ENCODE results near the gene SMIM22.

SMIM22 gene

DNA sequence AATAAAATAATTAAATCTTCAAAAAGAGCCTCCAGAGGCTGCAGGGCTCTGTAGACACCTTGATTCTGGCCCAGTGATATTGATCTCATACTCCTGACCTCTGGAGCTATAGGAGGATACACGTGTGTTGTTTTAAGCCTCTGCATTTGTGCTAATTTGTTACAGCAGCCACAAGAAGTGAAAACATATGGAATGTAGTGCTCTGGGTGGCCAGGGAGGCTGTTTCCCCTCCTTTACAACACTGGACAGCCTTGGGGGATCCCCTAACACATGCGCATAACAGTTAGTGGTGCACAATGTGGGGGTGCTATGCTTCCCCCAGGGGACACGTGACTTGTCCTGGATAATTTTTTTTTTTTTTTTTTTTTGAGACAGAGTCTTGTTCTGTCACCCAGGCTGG is 23.5 kb upstream of the SMIM22 start:
- no peak overlapping the region for H3K4me3 ChIP-seq (ENCODE audit: low read depth, low read length)
- TF ChIP-seq CTCF (IDR thresholded peaks at IDR 0.05; ENCODE audit: borderline replicate concordance, insufficient read depth, low read depth, low read length), result no peak

DNA sequence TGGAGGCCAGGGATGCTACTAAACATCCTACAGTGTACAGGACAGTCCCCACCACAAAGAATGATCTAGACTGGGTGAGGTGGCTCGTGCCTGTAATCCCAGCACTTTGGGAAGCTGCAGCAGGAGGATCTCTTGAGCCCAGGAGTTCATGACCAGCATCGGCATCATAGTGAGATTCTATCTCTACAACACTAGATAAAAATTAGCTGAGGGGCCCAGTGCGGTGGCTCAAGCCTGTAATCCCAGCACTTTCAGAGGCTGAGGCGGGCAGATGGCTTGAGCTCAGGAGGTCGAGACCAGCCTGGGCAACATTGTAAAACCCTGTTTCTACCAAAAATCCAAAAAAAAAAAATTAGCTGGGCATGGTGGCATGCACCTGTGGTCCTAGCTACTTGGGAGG is 22.8 kb upstream of the SMIM22 start:
- TF ChIP-seq CTCF (IDR thresholded peaks at IDR 0.05; ENCODE audit: borderline replicate concordance, insufficient read depth, low read depth, low read length), result no peak
- no peak overlapping the region for H3K4me3 ChIP-seq (ENCODE audit: low read depth, low read length)

DNA sequence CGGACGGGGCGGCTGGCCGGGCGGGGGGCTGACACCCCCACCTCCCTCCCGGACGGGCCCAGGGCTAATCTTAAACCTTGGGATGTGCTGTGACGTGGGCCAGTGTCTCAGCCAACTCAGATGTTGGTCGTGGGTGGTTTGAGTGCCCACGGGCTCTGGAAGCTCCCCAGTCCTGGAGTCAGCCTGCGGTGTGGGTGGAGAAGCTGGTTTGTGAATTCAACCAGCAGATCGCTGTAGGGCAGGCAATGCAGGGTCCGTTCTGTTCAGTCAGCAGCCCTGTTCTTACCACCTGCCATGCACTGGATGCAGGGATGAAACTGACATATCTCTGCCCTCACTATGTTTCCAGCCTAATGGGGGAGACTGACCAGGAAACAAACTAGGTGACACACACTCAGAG is 20.2 kb upstream of the SMIM22 start:
- TF ChIP-seq CTCF (IDR thresholded peaks at IDR 0.05; ENCODE audit: borderline replicate concordance, insufficient read depth, low read depth, low read length), result no peak
- H3K4me3 ChIP-seq (ENCODE audit: low read depth, low read length), result no peak overlapping the region

DNA sequence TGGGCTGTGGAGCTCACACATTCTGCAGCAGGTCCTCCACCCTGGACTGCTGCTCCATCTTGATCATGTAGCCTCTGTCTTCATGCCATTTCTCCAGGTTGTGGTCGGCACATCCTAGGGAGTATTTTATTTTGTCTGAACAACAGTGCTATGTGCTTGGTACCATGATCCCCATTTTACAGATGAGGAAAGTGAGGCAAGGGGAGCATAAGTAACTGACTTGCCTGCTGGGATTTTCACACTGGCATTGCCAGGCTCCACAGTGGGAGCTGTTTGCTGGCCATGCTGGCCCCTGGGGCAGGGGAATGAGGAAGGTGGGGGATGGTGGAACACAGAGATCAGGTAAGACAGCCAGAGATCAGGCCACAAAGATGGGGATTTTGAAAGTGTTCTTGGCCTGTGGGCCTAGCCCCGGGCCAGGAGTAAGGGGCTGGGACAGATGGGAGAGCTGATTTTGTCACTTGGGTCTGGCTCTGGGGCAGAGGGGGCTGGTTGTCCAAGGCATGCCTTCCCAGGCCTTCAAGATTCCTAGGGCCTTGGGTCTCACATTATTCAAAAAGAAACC is 18.9 kb upstream of the SMIM22 start:
- H3K4me3 ChIP-seq (ENCODE audit: low read depth, low read length), result no peak overlapping the region
- no peak for TF ChIP-seq CTCF (IDR thresholded peaks at IDR 0.05; ENCODE audit: borderline replicate concordance, insufficient read depth, low read depth, low read length)

DNA sequence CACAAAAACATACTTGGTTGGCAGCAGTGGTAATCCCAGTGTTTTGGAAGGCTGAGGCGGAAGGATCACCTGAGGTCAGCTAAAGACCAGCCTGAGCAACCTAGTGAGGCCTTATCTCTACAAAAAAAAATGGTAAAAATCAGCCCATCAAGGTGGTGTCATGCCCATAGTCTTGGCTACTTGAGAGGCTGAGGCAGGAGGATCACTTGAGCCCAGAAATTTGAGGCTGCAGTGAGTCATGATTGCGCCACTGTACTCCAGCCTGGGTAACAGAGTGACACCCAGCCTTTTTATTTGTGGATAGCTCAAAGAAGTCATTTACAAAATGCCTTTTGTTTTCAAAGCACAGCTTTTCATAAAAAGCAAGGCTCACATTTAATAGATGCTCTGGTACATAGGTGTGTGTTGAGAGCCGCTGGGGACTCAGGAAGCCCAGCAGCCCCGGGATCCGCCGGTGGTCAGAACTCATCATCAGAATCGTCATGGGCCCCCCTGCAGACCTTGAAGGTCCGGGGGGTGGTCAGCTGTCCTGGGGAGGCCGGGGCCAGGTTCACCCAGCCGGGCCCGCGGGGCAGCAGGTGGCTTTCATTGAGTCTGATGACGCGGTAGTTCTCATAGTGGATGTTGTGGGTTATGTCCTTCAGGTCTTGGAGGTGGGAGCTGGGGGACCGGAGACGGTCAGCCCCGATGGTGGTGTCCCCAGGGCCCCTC is 17.7 kb upstream of the SMIM22 start:
- H3K4me3 ChIP-seq (ENCODE audit: low read depth, low read length), result no peak overlapping the region
- TF ChIP-seq CTCF (IDR thresholded peaks at IDR 0.05; ENCODE audit: borderline replicate concordance, insufficient read depth, low read depth, low read length), result no peak

- H3K4me3 ChIP-seq (ENCODE audit: low read depth, low read length), result no peak overlapping the region
- no peak for TF ChIP-seq CTCF (IDR thresholded peaks at IDR 0.05; ENCODE audit: borderline replicate concordance, insufficient read depth, low read depth, low read length)
These were observed 17.1 kb upstream of the SMIM22 start for GRCh38 chr16:4778050-4778392.

- no peak for TF ChIP-seq CTCF (IDR thresholded peaks at IDR 0.05; ENCODE audit: borderline replicate concordance, insufficient read depth, low read depth, low read length)
- no peak overlapping the region for H3K4me3 ChIP-seq (ENCODE audit: low read depth, low read length)
These were observed 14.9 kb upstream of the SMIM22 start for GRCh38 chr16:4780235-4780634.

Data from GM12875 (cell line).